Hepatic stellate cell (primary cell): Measurements from ENCODE around the gene TM4SF4.

Experiments used
- DNase-seq: peaks from one replicate; pipeline ENCODE4 v3.0.0; 2011; ENCODE audit warnings: low spot score

The TM4SF4 gene

GRCh38 chr3:149548669-149549065 lies 74.2 kb downstream of the TM4SF4 start:
- no peak for DNase-seq

- DNase-seq: no peak
Measured at GRCh38 chr3:149551500-149551899, 77.0 kb downstream of the TM4SF4 start.

GRCh38 chr3:149552700-149553099 lies 78.2 kb downstream of the TM4SF4 start:
- DNase-seq: no peak
